Raji (cell line): ENCODE measurements around the gene LCE3C.

Experiments
- POLR2A ChIP-seq: IDR thresholded peaks from 2 replicates; pipeline ENCODE4 v1.6.1; 2011; ENCODE audit warnings: low read depth, low read length, control low read depth; ENCODE audit not compliant: insufficient read depth

LCE3C gene, protein sequence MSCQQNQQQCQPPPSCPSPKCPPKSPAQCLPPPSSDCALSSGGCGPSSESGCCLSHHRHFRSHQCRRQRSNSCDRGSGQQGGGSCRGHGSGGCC

DNA sequence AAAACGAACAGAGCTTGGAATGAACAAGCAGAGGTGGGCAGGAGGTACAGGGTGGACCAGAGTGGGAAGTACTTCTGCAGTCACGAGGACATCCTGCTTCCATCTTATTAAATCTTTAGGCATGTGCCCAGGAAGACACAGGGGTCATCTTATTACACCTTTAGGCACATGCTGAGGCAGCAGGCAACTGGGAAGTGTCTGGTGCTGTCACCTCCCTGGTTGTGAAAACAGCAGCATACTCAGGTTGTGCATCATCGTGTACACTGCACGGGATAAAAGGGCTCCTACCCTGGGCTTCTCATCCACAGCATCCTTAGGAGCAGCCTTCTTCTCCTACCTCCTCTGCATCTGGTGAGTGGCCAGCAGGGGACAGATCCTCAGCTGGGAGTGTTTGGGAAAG lies at the start of gene LCE3C:
Gene LCE3C, plus strand, starts transcription at position 301 of the 400 bp plus-strand sequence. CDS start 498 bp downstream, outside the sequence.
- TF ChIP-seq POLR2A: no peak

DNA sequence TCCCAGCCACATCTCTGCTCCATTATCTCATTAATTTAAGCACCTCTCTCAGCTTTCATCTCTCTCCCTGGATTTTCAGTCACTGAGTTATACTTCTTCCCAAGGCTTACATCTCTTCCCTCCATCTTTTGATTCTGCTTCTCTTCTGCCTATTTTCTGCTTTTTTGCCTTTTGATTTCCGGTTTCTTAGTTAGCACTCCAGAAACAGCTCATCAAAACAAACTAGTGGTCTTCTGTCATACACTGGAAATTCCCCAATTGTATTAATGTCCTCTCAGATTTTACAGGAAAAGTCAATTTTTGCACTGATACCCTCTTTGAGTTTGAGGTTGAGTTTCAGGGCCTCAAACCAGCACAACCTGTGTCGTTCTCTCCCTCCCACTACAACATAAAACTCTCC lies 34.9 kb upstream of the LCE3C start:
- no peak for TF ChIP-seq POLR2A

DNA sequence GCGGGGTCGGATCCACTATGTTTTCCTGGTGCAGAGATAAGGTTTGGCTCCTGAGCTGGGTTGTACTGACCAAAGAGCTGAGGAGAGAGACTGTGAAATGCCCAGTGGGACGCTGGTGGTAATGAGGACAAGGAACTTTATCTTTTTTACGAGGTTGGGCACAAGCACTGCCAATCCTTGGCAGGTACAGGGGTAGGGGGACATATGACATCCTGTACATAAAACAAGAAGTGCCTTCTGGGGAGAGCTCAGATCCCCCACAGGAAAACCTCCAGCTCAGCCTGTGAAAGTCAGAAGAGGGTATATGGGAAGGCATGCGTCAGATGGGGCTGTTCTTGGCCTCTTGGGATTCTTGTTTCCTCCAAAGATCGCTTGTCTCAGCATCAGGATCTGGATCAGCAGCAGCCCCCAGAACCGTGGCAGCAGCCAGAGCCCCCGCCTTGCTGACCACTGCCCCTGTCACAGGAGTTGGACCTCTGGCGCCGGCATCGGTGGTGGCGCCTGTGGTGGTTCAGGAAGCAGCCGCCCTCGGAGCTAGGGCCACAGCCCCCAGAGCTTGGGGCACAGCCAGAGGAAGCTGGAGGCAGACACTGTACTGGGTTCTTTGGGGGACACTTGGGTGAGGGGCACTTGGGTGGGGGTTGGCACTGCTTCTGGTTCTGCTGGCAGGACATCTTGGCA lies 34.4 kb upstream of the LCE3C start:
- no peak for TF ChIP-seq POLR2A

DNA sequence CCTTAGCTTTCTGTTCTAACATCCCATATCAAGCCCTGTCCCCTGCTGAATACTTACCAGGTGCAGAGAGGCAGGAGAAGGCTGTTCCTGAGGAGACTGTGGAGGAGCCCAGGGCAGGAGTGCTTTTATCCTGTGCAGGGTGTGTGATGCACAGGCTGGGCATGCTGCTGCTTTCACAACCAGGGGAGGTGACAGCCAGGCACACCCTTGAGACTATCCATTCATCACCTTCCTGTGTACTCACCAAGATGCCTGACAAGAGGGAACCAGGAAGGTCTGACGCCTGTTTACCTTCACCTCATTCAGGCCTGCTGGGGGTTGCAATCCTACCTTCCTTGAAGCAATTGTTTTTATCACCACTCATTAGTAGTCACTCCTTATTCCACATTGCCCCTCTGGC lies 33.4 kb upstream of the LCE3C start, which contains the start of gene LCE3E:
Gene LCE3E, minus strand, starts transcription at position 100 of the 400 bp plus-strand sequence. CDS start 572 bp downstream, outside the sequence.
- TF ChIP-seq POLR2A: no peak

DNA sequence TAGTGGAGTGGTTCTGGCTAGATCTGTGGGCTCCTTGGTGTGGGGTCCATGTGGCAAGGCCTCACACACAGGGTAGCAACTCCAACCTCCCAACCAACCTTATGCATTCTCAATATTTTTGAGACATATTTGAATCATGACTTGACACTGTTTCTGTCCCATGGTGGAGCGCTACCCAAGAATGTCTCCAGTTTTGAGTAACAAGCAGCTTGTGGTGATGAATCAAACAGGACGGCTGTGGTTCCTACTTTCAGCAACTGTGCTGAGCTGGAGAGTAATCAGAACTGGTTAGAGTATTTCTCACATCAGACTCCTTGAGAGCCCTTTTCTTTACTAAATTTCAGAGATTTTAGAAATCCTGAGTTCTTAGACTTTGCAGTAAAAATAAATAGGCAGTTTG lies 22.9 kb upstream of the LCE3C start:
- no peak for TF ChIP-seq POLR2A

DNA sequence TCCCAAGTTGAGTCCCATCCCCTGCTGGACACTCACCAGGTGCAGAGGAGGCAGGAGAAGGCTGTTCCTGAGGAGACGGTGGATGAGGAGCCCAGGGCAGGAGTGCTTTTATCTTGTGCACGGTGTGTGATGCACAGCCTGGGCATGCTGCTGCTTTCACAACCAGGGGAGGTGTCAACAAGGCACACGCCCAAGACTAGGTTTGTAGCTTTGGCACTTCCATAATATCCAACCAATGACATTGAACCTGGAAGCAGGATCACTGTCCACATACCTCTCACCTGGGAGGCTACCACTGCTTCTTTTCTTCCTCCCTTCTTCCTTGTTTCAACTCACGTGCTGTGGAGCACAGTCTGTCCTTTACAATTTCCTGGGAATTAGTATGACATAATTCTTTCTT lies 19.6 kb upstream of the LCE3C start, which contains the start of gene LCE3D:
Gene LCE3D, minus strand, starts transcription at position 84 of the 400 bp plus-strand sequence. CDS start 580 bp downstream, outside the sequence.
- TF ChIP-seq POLR2A: no peak

DNA sequence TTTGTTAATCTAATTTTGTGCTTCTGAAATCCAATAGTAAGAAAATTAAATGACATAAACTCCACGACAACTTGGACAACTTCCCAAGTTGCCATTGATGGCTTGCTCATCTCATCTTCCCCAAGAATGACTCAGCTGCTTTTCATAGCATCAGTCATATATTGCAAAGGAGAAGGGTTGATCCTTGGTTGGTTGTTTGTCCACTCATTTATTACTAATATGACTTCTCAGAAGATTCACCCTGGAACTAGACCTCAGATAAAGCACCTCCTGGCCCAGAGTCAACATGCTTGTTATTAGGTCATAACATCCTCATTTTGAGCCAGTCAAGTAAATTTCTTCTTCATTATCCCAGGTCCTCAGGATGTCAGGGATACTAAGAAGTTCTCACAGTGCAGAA lies 17.4 kb upstream of the LCE3C start:
- no peak for TF ChIP-seq POLR2A

DNA sequence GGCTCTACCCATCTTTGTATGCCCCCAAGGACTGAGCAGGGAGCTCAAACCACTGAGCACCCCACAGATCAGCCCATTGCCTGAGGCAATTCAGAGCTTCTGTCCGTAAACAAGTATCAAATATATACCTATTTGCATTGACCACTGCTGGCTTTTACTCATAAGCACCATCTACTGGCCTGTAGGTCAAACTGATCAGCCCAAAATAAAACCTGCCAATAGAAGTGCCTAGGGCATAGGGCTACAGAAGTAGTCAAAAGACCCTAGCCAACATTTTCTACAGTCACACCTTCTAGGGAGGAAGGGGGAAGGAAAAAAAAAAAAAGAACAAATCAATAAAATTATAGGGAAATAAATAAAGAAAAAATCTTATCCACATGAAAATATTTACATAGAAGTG lies 14.4 kb upstream of the LCE3C start:
- TF ChIP-seq POLR2A: no peak

DNA sequence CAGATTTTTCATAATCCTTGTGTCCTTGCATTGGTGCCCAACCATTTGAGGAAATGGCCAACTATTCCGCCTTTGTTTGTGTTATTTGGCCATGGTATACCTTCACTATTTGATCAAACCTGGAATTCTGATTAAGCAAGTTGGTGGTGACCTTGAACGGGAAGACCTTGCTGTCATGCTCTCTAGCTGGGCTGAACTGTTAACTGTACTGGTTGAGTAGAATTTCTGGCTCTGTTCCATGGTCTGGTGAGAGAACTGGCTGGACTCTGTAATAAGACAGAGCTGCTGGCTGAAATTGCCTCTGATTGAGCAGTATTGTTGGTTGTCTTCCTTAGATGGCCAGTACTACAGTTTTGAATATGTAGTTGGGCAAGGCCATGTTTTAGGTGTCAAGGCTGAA lies 3.0 kb upstream of the LCE3C start:
- TF ChIP-seq POLR2A: no peak

DNA sequence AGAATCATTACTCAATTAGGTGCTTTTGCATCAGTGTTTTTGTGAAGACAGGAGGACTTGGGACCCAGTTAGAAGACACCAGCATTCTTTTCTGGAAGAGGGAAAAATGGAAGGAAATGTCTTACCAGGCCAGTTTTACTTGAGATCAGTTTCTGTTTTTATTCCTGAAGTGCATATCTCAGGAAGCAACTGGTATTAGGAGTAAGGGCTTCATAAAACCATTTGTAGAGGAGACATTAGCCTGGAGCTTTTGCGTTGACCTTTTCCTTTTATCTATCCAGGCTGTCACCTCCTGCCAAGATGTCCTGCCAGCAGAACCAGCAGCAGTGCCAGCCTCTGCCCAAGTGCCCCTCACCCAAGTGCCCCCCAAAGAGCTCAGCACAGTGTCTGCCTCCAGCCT lies 13.5 kb downstream of the LCE3C start, which contains the start of gene LCE3B:
Gene LCE3B, plus strand, starts transcription at position 301 of the 400 bp plus-strand sequence. Its CDS starts 0 bp downstream, at position 301.
- no peak for TF ChIP-seq POLR2A

DNA sequence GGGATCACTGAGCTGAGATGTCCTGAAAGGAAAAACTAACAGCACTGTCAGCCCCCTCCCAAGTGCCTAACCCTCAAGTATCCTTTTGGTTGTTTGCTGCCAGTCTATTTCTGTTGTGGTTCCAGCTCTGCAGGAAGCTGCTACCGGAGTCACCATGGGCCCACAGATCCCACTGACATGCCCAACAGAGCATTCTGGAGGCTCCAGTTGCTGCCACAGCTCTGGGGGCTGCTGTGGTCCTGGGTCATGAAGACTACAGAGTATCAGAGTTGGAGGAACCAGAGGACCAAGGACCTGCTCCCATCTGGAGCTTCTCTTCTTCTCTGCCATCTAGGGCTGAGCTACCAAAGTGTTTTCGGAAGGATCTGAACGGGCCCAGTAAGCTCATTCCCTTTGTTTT lies 22.0 kb downstream of the LCE3C start:
- TF ChIP-seq POLR2A: no peak

DNA sequence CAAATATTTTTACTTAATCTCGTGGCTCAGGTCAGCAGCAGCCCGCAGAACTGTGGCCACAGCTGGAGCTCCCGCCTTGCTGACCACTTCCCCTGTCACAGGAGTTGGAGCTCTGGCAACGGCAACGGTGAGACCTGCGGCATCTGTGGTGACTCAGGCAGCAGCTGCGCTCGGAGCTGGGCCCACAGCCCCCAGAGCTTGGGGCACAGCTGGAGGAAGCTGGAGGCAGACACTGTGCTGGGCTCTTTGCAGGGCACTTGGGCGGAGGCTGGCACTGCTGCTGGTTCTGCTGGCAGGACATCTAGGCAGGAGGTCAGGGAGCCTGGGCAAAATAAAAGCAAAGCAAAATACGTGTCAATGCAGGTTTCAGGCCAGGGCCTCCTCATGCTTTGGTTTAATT lies 22.8 kb downstream of the LCE3C start, which contains the start of gene LCE3A:
Gene LCE3A, minus strand, starts transcription at position 301 of the 400 bp plus-strand sequence. Its CDS starts 0 bp downstream, at position 301.
- no peak for TF ChIP-seq POLR2A

DNA sequence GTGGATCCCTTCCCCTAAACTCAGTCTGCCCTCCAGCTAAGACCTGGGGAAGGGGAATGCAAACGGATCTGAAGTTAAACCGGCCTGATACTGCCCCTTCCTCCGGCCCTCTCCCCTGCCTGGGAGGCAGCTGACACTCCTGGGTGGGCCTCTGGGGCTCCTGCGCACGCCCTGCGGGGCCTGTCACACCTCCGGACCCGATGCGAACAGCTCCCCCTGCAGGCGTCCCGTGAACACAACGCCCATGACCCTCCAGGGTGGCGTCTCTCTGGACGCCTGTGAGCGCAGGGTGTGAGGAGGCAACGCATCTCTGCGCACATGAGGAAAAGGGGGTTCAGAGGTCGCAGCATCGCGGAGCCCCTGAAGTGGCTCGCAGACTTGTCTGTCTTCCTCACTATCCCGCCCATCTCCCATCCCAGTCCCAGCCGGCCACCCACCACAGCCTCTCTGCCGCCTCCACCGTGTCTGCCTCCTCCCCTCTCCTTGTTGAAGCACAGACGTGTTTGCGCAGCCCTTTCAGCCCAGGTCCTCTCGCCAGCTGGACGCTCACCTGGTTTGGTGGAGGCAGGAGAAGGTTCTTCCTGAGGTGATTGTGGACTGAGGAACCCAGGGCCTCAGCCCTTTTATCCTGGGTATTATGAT lies 23.3 kb downstream of the LCE3C start:
- no peak for TF ChIP-seq POLR2A

DNA sequence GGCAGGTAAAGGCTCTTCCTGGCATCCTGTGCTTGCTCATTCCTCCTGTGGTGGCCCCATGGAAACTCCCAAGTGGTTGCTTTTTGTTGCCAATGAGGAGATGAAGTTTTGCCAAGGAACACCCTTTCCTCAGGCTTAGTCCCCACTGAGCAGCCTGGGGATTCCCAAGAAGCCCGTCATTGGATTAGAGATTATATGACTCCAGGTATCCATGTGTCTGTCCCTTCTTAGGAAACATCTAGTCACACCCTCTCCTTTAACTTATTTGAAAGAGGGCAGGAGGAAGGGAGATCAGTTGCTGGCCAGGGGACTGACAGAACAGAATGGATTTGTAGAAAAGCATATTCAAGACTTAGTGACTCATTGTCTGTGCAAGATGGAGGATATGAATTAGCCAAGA lies 26.7 kb downstream of the LCE3C start:
- TF ChIP-seq POLR2A: no peak

DNA sequence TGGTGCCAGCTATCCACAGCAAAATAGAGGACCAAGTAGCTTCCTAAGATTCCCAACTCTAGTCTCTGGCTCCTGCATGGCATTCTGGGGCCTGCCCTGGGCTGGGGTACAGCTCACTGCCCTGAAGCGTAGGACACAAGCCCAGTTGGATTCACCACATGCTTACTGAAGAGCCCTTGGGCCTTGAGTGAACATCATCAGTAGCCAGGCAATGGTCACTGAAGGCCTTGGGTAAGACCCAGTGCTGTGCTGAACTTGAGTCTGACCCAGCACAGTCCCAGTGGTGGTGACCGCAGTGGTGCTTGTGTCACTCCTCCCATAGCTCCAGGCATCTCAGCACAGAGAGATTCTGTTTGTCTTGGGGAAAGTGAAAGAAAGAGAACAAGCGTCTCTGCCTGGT lies 30.6 kb downstream of the LCE3C start:
- no peak for TF ChIP-seq POLR2A

DNA sequence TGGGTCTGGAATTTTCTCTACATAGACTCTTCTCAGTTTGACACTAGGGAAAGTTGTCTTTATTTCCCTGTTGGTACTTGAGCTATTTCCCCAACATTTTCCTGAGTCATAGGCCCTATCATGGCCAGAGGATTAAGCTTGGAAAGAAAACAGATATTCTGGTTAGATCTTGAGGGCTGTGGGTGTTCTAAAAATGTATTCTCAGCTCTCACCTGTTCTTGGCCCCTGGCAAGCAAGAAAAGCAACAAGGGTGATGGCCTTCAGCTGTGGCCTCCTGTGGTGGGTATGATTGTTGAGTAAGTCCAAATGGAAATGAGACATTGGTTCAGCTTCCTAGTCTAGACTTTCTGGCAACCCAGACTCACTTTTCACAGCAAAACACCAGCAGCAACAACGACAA lies 40.3 kb downstream of the LCE3C start:
- no peak for TF ChIP-seq POLR2A
